NOMO-1 treated with dmso at 0.1 percent for 144 hours (cell line): Measurements from ENCODE around the gene PACS2.
"Not testable (repeated sequence)": the region's sequence is repeated elsewhere in the genome, so short reads cannot be mapped to it uniquely, and the experiment has no call there.

Experiments
- DNase-seq: peaks from one replicate; lab custom pipeline; 2025; ENCODE audit not compliant: unreplicated experiment; lab: John Stamatoyannopoulos, UW

PACS2 gene

GRCh38 chr14:105313381-105314286 is 914 bp upstream of the PACS2 start:
- DNase-seq, result no peak

- no peak for DNase-seq
Measured at GRCh38 chr14:105315211-105315721, 718 bp downstream of the PACS2 start.

- no peak for DNase-seq
Measured at GRCh38 chr14:105315941-105316576, 1.5 kb downstream of the PACS2 start.

GRCh38 chr14:105316577-105316941 is 2.0 kb downstream of the PACS2 start:
- no peak for DNase-seq

- no peak for DNase-seq
Measured at GRCh38 chr14:105316968-105317510, 2.5 kb downstream of the PACS2 start.

GRCh38 chr14:105317546-105317945 is 3.0 kb downstream of the PACS2 start:
- peak; percentile 9 for DNase-seq

GRCh38 chr14:105322791-105323556 is 8.4 kb downstream of the PACS2 start:
- no peak for DNase-seq

- no peak for DNase-seq
Measured at GRCh38 chr14:105323663-105324062, 9.1 kb downstream of the PACS2 start.

- no peak for DNase-seq
Measured at GRCh38 chr14:105324080-105324778, 9.7 kb downstream of the PACS2 start.

- DNase-seq, result no peak
Measured at GRCh38 chr14:105324871-105325270, 10.3 kb downstream of the PACS2 start.

GRCh38 chr14:105325303-105325702 is 10.8 kb downstream of the PACS2 start:
- DNase-seq, result no peak

GRCh38 chr14:105325716-105326567 is 11.4 kb downstream of the PACS2 start:
- DNase-seq, result no peak

GRCh38 chr14:105326568-105326867 is 12.0 kb downstream of the PACS2 start:
- DNase-seq, result no peak

GRCh38 chr14:105326891-105327694 is 12.5 kb downstream of the PACS2 start:
- DNase-seq, result no peak

GRCh38 chr14:105327695-105328045 is 13.1 kb downstream of the PACS2 start:
- not testable (repeated sequence) for DNase-seq

GRCh38 chr14:105328070-105328677 is 13.6 kb downstream of the PACS2 start:
- DNase-seq, result no peak

GRCh38 chr14:105328678-105329390 is 14.3 kb downstream of the PACS2 start:
- no peak for DNase-seq
